Activated CD8-positive, alpha-beta memory T cell treated with anti-CD3 and anti-CD28 coated beads for 4 hours (primary cell): Measurements from ENCODE around the gene ACR.

ENCODE experiments used
- DNase-seq, 2 donors: peaks; one replicate each; pipeline ENCODE4 v3.0.0-alpha.2; 2020; ENCODE audit warnings: low read depth in 2 of 2

Gene ACR

DNA sequence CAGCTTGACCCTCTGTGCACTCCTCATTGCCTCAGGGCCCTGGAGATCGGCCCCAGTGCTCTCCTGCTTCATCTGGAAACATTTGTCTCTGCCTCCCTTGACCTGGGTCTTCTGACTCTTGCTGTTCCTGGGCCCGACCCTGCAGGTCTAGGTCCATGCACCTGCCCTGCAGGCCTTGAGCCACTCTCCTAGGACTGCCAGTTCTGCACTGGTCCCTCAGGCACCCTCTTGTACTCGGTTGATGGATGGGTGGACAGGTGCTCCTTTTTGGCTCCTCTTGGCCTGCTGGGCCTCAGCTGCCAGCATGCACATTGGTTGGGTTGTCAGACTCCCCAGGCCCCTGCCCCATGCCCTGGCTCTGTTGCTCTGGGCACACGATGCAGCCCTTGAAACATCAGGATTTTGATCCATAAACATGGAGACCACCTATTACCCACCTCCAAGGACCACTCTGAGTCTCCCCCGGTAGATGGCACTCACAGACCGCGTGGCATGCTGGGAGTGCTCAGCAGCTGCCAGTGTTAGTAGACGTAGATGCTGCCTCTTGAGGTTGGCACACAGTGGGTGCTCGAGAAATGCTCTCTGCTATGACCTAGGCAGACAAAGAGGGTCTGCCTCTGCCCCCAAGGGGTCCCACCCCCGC is 20.2 kb upstream of the ACR start:
- DNase-seq: no peak

DNA sequence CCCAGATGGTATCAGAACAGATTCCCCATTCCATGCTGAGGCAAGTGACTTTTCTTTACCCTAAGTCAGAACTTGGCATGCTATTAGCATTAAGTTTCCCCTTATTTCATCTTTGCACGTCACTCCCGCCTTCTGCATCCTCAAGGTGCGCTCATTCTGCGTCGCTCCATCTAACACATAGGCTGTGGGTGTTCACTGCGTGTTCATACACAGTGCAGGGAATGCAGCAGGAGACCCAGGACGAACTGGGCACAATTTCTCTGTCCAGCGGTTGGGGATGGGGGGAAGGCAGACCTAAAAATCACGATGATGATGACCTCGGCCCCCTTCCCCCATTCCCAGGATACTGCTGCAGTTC is 19.7 kb upstream of the ACR start:
- no peak for DNase-seq

DNA sequence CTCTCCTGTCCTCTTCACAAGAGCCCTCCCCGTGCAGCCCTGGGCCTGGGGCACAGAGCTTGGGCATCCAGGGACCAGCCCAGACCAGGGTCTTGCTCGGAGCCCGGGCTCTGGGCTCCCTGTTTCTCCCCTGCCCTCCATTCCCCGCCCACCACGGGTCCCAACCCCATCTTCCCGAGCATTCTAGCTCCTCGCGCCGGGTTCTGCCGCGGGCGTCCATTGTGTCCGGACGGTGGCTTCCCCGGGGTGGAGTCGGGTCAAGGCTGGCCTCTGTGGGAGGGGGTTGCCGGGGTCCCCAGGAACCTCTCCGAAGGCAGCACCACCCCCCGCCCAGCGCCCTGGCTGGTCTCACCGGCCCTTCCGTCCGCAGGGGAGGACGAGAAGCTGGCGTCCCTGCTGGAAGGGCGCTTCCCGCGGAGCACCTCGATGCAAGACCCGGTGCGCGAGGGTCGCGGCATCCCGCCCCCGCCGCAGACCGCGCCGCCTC is 18.1 kb upstream of the ACR start:
- no peak for DNase-seq

DNA sequence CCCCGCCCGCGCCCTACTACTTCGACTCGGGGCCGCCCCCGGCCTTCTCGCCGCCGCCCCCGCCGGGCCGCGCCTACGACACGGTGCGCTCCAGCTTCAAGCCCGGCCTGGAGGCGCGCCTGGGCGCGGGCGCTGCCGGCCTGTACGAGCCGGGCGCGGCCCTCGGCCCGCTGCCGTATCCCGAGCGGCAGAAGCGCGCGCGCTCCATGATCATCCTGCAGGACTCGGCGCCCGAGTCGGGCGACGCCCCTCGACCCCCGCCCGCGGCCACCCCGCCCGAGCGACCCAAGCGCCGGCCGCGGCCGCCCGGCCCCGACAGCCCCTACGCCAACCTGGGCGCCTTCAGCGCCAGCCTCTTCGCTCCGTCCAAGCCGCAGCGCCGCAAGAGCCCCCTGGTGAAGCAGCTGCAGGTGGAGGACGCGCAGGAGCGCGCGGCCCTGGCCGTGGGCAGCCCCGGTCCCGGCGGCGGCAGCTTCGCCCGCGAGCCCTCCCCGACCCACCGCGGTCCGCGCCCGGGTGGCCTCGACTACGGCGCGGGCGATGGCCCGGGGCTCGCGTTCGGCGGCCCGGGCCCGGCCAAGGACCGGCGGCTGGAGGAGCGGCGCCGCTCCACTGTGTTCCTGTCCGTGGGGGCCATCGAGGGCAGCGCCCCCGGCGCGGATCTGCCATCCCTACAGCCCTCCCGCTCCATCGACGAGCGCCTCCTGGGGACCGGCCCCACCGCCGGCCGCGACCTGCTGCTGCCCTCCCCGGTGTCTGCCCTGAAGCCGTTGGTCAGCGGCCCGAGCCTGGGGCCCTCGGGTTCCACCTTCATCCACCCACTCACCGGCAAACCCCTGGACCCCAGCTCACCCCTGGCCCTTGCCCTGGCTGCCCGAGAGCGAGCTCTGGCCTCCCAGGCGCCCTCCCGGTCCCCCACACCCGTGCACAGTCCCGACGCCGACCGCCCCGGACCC is 17.4 kb upstream of the ACR start:
- DNase-seq: no peak

DNA sequence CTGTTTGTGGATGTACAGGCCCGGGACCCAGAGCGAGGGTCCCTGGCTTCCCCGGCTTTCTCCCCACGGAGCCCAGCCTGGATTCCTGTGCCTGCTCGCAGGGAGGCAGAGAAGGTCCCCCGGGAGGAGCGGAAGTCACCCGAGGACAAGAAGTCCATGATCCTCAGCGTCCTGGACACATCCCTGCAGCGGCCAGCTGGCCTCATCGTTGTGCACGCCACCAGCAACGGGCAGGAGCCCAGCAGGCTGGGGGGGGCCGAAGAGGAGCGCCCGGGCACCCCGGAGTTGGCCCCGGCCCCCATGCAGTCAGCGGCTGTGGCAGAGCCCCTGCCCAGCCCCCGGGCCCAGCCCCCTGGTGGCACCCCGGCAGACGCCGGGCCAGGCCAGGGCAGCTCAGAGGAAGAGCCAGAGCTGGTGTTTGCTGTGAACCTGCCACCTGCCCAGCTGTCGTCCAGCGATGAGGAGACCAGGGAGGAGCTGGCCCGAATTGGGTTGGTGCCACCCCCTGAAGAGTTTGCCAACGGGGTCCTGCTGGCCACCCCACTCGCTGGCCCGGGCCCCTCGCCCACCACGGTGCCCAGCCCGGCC is 16.7 kb upstream of the ACR start:
- no peak for DNase-seq

DNA sequence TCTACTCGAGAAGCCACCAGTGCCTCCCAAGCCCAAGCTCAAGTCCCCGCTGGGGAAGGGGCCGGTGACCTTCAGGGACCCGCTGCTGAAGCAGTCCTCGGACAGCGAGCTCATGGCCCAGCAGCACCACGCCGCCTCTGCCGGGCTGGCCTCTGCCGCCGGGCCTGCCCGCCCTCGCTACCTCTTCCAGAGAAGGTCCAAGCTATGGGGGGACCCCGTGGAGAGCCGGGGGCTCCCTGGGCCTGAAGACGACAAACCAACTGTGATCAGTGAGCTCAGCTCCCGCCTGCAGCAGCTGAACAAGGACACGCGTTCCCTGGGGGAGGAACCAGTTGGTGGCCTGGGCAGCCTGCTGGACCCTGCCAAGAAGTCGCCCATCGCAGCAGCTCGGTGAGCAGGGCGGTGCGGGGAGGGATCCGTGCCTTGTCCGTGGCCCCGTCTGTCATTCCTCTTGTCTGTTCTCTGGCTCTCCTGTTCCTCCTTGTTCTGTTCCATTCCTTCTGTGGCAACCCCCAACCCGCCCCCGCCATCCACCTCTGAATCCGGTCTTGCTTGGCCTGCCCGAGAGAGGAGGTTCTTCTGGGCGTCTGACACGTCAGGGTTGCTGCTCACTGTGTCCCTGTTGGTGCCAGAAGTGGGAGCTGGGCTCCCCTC is 15.8 kb upstream of the ACR start:
- no peak for DNase-seq

DNA sequence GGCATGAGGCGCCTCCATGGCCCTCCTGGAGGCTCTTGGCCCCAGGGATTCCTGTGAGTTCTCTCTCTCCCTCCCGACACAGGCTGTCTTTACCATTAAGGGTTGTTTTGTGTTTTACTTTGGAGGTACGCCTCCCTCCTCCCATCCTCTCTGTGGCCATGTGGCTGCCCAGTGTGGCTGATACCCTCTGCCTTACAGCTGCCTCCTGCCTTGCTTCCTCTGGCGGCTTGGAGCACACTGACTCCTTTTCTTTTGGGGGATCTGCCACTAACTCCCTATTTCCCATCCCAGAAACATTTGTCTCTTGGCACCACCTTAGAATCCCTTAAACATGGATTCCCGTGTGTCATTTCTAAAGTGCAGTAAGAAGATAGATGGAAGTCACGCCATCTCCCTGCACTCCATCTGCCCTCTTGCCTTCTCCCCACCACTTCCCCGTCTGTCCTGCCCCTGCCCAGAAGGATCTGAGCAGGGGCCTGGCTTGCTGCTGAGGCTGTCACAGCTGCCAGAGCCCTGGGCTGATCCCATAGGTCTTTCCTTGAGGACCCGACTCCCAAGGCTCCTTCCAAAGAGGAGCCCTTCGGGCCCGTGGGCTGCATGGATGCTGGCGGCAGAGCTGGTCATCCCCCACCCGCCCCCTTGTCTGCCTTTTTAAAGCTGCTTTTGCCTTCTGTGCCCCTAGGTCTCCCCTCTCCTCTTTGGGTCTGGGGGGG is 15.1 kb upstream of the ACR start:
- no peak for DNase-seq

DNA sequence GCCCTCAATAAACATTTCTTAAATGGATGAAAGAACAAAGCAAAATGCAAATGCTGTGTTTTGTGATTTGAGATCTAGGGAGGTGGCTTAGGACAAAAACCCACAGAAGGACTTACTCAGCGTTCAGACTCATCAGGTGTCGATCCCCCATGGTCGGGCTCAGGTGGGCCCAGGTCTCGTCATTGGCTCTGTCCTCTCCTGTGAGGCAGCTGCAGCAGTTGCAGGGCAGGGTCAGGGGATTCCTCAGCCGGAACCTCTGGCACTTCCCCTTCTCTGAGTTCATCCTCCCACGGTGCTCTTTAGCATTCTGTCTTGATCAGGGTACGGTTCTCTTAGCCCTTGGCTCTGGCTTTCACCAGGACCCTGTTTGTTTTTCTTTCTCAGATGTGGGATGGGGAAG is 14.0 kb upstream of the ACR start:
- no peak for DNase-seq

DNA sequence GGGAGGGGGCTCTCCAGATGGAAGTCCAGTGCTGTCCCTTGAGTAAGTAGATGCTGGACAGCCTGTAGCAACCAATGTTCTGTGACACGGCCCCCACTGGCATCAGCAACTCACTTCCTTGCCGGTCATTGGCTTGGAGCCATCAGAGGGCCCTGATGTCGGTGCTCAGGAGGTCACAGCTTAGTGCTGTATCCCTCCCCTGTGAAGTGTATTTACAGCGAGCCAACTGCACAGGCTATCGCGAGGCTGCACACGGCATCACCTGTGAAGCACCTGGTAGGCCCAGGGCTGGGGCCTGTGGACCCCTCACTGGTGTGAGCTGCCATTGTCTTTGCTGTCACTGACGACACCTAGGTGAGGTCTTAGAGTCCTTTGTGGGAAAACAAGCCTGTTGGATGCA is 13.4 kb upstream of the ACR start:
- no peak for DNase-seq

DNA sequence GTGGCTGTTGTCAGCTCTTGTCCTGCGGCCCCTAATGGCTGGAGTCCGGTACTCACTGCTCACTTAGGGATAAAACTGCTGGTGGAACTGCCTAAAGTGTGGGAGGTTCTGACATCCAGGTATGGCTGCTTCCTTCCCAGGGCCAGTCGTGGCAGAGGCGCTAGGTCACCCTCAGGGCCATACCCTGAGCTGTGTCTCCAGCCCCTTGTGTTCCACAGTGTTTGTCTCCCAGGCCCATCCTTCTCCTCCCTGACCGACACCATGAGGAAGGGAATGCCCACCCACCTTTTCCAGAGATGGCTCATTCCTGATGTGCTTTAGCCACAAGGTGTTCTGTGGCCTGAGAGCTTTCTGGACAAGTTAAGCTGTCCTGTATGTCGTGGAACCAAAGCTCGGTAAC is 12.4 kb upstream of the ACR start:
- DNase-seq: no peak

DNA sequence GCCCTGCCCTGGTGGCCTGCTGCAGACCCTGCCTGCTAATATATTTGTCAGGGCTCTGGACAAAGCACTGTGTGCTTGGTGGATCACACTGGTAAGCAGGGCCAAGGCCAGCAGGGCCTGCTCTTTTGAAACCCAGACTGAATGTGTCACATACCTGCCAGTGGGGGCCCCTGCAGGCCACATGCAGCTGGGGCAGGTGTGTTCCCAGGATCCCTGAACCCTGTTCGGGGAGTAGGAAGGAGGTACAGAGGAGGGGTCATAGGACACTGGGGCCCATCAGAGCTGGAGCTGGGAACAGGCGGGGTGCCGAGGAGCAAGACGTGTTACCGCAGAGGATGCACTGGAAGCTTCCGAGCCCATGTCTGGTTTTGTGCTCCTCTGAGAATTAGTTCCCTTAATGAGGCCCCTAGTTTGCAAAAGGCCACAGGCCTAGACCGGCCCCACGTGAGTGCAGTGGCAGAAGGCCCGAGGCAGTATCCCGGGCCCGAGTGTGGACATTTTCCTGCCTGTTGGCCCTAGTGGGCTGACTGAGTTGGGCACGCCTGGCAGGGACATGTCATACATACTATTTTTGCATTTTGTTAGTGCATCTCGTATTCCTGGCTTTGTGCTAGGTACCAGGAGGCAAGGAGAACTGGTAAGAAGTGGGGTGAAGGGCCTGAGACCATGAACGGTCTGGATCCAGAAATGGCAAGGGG is 11.2 kb upstream of the ACR start:
- no peak for DNase-seq

DNA sequence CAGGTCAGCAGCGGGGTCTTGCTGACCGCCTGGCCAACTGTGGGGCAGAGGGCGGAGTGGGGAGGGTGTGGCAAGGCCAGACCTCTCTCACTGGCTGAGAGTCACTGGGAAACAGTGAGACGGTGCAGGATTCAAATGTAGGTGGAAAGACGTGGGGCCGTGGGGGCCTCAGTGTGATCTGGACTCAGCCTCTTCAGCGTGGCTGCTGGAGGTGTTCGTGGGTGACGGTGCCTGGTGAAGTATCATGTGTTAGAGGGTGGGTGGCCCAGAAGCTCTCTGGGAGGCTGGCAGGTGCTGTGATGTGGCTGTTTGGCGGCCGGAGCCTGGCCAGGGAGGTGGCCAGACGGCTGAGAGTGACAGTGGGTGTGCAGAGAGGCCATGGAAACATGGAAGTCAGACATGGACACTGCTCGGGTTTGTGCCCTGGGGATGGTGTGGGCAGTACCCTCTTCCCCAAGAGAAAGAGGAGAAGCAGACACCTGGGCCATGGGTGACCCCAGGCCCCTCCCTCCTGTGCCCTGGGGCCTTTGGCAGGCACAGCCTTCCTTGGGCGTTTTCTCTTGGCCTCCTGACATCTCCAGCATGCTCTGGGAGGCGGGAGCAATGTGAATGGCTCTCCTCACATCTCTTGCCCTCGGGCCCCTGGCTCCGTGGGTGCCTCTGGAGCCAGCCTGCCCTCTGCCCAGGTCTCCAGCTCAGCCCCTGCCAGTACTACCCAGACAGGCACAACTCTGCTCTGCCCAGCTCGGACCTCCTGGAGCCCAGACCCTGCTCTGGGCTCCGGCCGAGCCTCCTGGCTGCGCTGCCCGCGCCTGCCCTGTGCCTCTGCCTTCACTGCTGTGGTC is 10.1 kb upstream of the ACR start:
- DNase-seq: no peak

DNA sequence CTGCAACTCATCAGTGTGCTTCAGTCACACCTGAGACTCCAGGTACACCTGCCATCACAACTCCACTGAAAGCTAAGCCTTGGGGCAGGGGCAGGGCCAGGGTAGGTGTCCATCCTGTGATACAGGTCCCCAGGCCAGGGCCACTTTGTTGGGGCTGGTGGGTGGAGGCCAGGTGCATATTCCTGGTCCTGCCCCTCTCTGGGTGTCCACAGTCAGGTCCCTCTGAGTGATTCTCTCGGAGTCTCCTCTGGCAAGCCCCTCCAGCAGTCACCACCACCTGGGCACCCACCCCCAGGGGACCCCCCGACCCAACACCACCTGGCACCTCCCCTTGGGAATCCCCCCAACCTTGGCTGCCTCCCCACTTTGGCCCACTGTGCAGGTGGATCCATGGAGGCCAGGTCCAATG is 9.5 kb upstream of the ACR start:
- DNase-seq: no peak

DNA sequence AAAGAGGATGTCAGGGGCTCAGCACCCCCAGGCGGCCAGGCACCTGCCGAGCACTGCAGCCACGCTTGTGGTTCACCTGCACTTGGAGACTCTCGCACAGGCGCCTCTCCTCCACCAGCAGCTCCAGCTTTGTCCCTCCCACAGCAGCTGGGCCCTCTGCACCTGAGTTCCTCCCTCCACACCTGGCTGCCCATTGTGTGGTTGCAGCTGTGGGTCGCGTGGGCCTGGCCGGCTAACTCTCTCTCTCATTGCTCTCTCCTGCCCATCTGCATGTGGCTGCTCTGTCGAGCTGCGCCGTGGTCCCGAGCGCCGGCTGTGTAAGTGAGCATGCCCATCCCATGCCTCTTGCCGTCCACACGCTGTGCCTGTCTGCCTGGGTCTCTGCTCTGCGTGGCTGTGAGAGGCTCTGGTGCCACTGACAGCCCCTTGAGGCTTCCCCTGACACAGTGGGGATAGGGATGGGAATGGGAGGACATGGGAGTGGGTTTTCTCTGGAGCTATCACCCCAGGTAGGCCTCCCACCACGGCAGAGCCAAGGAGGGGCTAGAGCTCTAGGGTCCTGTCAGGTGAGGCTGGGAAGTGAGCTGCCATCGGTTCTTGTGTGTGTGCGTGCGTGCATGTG is 8.5 kb upstream of the ACR start:
- DNase-seq: no peak

DNA sequence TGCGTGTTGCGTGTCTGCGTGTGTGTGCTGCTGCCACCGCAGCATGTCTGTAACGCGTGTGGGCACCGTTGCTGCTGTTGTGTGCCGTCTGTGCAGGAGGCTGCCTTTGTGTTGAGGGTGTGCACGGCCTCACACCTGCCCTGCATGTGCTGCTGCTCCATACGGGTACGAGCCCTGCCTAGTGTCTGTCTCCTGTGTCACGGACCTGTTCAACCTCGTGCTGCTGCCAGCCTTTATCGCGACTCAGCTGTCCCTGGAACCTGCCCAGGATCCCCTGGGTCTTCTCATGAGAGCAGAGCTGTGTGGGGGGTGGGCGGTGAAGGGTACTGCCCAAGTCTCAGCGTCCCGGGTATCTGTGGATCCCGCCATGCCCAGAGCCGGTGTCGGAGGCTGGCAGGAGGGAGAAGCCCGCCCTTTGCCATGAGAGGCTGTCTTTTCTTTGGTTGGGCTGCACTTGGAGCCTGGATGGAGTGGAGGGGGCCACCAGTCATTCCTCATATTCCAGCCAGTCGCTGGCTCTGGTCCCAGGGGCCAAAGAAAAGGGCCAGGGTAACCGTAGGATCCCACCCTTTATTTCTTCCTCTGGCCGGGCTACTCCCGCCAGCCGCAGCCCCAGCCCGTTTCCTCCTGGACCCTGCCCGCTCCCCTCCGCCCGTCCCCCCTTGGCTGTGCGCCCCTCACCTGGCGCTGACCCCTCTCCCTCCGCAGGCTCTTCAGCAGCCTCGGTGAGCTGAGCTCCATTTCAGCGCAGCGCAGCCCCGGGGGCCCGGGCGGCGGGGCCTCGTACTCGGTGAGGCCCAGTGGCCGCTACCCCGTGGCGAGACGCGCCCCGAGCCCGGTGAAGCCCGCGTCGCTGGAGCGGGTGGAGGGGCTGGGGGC is 7.8 kb upstream of the ACR start:
- no peak for DNase-seq

DNA sequence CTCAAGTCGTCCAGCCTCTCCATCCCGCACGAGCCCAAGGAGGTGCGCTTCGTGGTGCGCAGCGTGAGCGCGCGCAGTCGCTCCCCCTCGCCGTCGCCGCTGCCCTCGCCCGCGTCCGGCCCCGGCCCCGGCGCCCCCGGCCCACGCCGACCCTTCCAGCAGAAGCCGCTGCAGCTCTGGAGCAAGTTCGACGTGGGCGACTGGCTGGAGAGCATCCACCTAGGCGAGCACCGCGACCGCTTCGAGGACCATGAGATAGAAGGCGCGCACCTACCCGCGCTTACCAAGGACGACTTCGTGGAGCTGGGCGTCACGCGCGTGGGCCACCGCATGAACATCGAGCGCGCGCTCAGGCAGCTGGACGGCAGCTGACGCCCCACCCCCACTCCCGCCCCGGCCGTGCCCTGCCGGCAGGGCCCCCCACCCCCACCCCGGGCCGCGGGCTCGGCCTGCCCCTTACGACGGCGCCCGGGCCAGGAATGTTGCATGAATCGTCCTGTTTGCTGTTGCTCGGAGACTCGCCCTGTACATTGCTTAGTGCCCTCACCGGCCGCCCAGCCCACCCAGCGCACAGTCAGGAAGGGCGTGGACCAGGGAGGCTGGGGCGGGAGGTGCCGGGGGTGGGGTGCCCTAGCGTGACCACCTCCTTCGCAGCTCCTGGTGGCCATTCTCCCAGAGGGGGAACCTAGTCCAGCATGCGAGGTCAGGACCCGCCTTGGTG is 6.9 kb upstream of the ACR start:
- DNase-seq: no peak

DNA sequence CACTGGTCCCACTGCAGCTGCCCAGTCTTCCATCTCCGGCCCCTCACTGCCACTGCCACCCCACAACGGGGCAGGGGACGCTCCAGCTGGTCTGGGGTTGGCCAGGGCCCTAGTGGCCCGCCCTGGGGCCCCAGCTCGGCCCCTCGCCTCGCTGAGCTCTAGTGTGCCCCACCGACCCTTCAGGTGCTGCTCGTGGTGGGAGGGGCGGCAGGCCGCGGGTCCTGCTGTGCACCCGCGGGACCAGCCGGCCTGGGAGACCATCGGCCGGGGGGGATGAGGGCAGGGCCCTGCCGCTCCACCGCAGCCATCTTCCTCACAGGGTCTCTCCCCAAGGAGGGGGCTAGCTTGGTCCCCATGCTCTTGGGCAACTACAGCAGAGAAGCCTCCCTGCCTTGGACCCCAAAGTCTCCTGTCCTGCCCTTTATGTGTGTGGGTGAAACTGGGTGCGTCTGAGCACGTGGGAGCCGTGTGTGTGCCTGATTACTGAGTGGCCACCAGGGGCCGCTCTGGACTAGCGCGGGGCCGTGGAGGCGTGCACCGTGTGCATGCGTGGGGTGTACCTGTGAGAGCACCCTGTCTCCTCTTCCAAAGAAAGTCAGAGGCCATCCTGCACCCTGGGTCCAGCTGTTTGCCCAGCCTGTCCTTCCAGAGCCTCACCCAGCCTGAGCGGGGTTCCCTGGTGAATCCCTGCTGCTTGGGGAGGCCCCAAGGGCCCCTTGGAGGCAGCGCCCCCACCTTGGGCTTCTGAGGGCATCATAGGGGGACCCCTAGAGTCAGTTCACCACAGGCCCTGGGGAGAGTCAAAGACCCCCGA is 6.0 kb upstream of the ACR start:
- peak; percentile 9 to 24 for DNase-seq
